Tibial nerve (tissue), 4 donors: Measurements from ENCODE around the gene PRR35. TPM values are rescaled to one million over a fixed set of nuclear protein-coding genes. Genes with fewer than 3 reads are reported as not detected.

Source experiments
- DNase-seq, 2 donors: peaks; one replicate each; pipeline ENCODE4 v3.0.0-alpha.2; 2019; ENCODE audit warnings: low spot score in 2 of 2
- H3K27ac ChIP-seq, 4 donors: fragments of 200-600 bp; sonication (generic) in 3 of 4; one replicate each; pipeline ENCODE4 v1.5.1; 2017 to 2019; ENCODE audit warnings: mild to moderate bottlenecking in 1 of 4
- H3K27me3 ChIP-seq, 2 donors: fragments of 200-600 bp; sonication (generic) in 1 of 2; one replicate each; pipeline versions ENCODE4 v1.5.1 to v1.6.0; 2017 to 2019
- H3K36me3 ChIP-seq, 3 donors: fragments of 200-600 bp; sonication (generic); one replicate each; pipeline ENCODE4 v1.5.1; 2018 to 2019
- H3K4me1 ChIP-seq, 4 donors: fragments of 200-600 bp; sonication (generic) in 3 of 4; one replicate each; pipeline ENCODE4 v1.5.1; 2017 to 2019
- H3K4me3 ChIP-seq, 4 donors: fragments of 200-600 bp; sonication (generic) in 3 of 4; one replicate each; pipeline ENCODE4 v1.5.1; 2017 to 2019; ENCODE audit warnings: mild to moderate bottlenecking in 1 of 4, moderate library complexity in 1 of 4
- H3K9me3 ChIP-seq, 4 donors: fragments of 200-600 bp; sonication (generic) in 3 of 4; one replicate each; pipeline ENCODE4 v1.5.1; 2017 to 2019
- CTCF ChIP-seq, 5 experiments: fragments of 200-600 bp in 3 of 5; fragments of 450-650 bp in 2 of 5; sonication (generic) in 3 of 5; IDR thresholded peaks; one replicate each; pipeline ENCODE4 v1.5.1; 2016 to 2019; ENCODE audit warnings: antibody characterized with exemption in 5 of 5, mild to moderate bottlenecking in 3 of 5, moderate library complexity in 2 of 5
- EP300 ChIP-seq, 2 donors: sonication (generic); formaldehyde crosslinking; IDR thresholded peaks; one replicate each; pipeline ENCODE4 v1.6.1; 2017; ENCODE audit warnings: antibody characterized with exemption in 2 of 2, mild to moderate bottlenecking in 1 of 2
- POLR2A ChIP-seq, 2 donors: fragments of 450-650 bp; IDR thresholded peaks; one replicate each; pipeline ENCODE4 v1.6.1; 2017; ENCODE audit warnings: antibody characterized with exemption in 2 of 2, mild to moderate bottlenecking in 2 of 2, moderate library complexity in 2 of 2
- WGBS, 2 donors: methylation state at CpG; one replicate each; pipeline ENCODE4 v1.1.5; 2018; 5-methylcytosine and 5-hydroxymethylcytosine counted together
- total RNA-seq, 4 donors: library from RNA; depleted of rRNA; stranded (reverse); fragments of >200 nt; gene quantifications; one replicate each; pipeline ENCODE4 v1.1.0, GENCODE V29; 2016

Gene PRR35
- total RNA-seq, 4 donors from 2014 or later, result not detected

GRCh38 chr16:528111-529011, 31.8 kb upstream of the PRR35 start:
- Histone ChIP-seq H3K36me3 (peaks cover 0 to 4% (median 0%) of the 10 kb centered on the region in 3 donors), H3K9me3 (no peaks in the 10 kb centered on the region), H3K27ac (peak overlapping the region in 3 of 4 donors; percentile 37 to 96 (median 82)), H3K27me3 (no peaks in the 10 kb centered on the region), H3K4me3 (peak overlapping the region; percentile 57 to 92 (median 68)), H3K4me1 (peaks cover 0 to 53% (median 32%) of the 10 kb centered on the region in 4 donors)
- WGBS, 2 donors, result 3 to 10% methylated on average over 11 to 24 of the region's 55 CpGs
- no peak for DNase-seq
- TF ChIP-seq CTCF (IDR thresholded peaks at IDR 0.05), result no peak
- TF ChIP-seq EP300 (IDR thresholded peaks at IDR 0.05), result no peak
- no peak for TF ChIP-seq POLR2A (IDR thresholded peaks at IDR 0.05)

DNA sequence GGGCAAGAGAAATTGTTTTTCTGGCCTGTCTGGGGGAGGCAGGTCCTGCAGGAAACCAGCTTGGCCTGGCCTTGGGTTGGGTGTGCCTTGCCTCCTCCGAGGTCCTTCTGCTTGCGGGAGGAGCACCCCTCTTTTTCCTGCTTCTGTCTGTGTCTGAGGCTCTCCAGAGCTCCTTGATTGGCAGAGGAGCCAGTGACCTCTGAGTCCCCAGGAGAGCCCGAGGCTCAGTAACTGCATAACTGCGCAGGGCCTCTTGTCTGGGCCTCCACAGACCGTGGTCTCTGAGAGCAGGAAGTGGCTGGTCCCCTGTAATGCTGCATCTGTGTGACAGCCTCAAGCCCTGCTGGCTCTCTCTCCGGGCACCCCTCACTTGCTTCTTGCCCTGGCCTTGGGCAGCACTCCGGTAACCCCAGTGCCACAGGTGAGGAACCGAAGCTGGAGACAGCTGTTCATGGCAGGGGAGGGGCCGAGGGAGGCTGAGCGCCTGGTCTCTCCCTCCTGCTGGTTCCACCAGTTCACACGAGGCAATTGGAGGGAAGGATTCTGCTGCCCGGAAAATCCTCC, 31.1 kb upstream of the PRR35 start:
- Histone ChIP-seq H3K27me3 (no peaks in the 10 kb centered on the region), H3K4me1 (peaks cover 0 to 57% (median 32%) of the 10 kb centered on the region in 4 donors), H3K9me3 (no peaks in the 10 kb centered on the region), H3K4me3 (peak overlapping the region in 3 of 4 donors; percentile 57 to 92 (median 70)), H3K27ac (peak overlapping the region in 3 of 4 donors; percentile 37 to 96 (median 82)), H3K36me3 (peaks cover 0 to 4% (median 0%) of the 10 kb centered on the region in 3 donors)
- DNase-seq, result no peak
- TF ChIP-seq POLR2A (IDR thresholded peaks at IDR 0.05) (no peak), EP300 (IDR thresholded peaks at IDR 0.05) (no peak), CTCF (IDR thresholded peaks at IDR 0.05) (no peak)
- 56 to 59% methylated on average over 8 to 12 of the region's 12 CpGs for WGBS, 2 donors

- Histone ChIP-seq H3K27ac (peak overlapping the region in 1 of 4 donors; percentile 82), H3K27me3 (no peaks in the 10 kb centered on the region), H3K9me3 (no peaks in the 10 kb centered on the region), H3K4me3 (no peak overlapping the region), H3K4me1 (peaks cover 0 to 58% (median 31%) of the 10 kb centered on the region in 4 donors), H3K36me3 (peaks cover 0 to 13% (median 0%) of the 10 kb centered on the region in 3 donors)
- no peak for DNase-seq
- TF ChIP-seq CTCF (IDR thresholded peaks at IDR 0.05) (no peak), POLR2A (IDR thresholded peaks at IDR 0.05) (no peak), EP300 (IDR thresholded peaks at IDR 0.05) (no peak)
- WGBS, 2 donors, result 83 to 88% methylated on average over 20 of the region's 23 CpGs
These were observed 29.9 kb upstream of the PRR35 start for GRCh38 chr16:530111-530817.

- TF ChIP-seq POLR2A (IDR thresholded peaks at IDR 0.05) (no peak), CTCF (IDR thresholded peaks at IDR 0.05) (no peak), EP300 (IDR thresholded peaks at IDR 0.05) (no peak)
- WGBS, 2 donors, result 90 to 93% methylated on average over 14 to 16 of the region's 16 CpGs
These were observed 28.6 kb upstream of the PRR35 start for GRCh38 chr16:531494-532125.

More at GRCh38 chr16:531494-532125, 28.6 kb upstream of the PRR35 start:
- peaks cover 0 to 48% (median 18%) of the 10 kb centered on the region in 4 donors for H3K4me1 ChIP-seq
- no peaks in the 10 kb centered on the region for H3K9me3 ChIP-seq
- DNase-seq, result no peak
- H3K4me3 ChIP-seq, result no peak overlapping the region
- no peak overlapping the region for H3K27ac ChIP-seq
- peaks cover 0 to 26% (median 0%) of the 10 kb centered on the region in 3 donors for H3K36me3 ChIP-seq
- no peaks in the 10 kb centered on the region for H3K27me3 ChIP-seq
